AG09309 (cell line): ENCODE measurements around the gene ZP1.

Source experiments
- DNase-seq: peaks from one replicate; pipeline ENCODE4 v3.0.0-alpha.2; 2010; ENCODE audit warnings: low read depth
- H3K4me3 ChIP-seq: 2 replicates; pipeline ENCODE4 v1.5.1; 2011; ENCODE audit warnings: mild to moderate bottlenecking, low read depth, low read length, moderate library complexity; ENCODE audit not compliant: control insufficient read depth
- TF ChIP-seq, protein P1 (sequence below): IDR thresholded peaks from 2 replicates; pipeline ENCODE4 v1.5.1; 2011; ENCODE audit warnings: mild to moderate bottlenecking, low read depth, low read length, inconsistent platforms; ENCODE audit not compliant: insufficient read depth, control insufficient read depth; ENCODE audit errors: missing control alignments

The ZP1 gene

DNA sequence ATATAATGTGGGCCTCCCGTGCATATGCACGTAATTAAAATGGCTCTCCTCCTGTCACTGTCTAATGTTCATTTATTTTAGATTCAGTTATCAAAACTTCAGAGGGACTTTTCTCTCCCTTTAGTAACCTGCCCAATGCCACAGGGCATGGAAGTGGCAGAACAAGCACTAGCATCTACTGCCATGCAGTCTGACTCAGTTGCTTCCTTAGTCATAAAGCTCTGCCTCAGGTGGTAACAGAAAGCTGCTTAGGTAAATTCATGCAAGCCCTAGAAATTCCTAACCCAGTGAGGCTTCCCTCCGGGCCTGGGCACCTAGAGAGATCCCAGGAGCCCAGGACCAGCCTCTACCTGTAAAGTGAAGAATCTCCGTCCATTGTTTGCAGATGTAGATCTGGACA lies 30.2 kb downstream of the ZP1 start:
- no peak for DNase-seq
- TF ChIP-seq, protein P1, sequence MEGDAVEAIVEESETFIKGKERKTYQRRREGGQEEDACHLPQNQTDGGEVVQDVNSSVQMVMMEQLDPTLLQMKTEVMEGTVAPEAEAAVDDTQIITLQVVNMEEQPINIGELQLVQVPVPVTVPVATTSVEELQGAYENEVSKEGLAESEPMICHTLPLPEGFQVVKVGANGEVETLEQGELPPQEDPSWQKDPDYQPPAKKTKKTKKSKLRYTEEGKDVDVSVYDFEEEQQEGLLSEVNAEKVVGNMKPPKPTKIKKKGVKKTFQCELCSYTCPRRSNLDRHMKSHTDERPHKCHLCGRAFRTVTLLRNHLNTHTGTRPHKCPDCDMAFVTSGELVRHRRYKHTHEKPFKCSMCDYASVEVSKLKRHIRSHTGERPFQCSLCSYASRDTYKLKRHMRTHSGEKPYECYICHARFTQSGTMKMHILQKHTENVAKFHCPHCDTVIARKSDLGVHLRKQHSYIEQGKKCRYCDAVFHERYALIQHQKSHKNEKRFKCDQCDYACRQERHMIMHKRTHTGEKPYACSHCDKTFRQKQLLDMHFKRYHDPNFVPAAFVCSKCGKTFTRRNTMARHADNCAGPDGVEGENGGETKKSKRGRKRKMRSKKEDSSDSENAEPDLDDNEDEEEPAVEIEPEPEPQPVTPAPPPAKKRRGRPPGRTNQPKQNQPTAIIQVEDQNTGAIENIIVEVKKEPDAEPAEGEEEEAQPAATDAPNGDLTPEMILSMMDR: no peak
- H3K4me3 ChIP-seq: no peak overlapping the region

DNA sequence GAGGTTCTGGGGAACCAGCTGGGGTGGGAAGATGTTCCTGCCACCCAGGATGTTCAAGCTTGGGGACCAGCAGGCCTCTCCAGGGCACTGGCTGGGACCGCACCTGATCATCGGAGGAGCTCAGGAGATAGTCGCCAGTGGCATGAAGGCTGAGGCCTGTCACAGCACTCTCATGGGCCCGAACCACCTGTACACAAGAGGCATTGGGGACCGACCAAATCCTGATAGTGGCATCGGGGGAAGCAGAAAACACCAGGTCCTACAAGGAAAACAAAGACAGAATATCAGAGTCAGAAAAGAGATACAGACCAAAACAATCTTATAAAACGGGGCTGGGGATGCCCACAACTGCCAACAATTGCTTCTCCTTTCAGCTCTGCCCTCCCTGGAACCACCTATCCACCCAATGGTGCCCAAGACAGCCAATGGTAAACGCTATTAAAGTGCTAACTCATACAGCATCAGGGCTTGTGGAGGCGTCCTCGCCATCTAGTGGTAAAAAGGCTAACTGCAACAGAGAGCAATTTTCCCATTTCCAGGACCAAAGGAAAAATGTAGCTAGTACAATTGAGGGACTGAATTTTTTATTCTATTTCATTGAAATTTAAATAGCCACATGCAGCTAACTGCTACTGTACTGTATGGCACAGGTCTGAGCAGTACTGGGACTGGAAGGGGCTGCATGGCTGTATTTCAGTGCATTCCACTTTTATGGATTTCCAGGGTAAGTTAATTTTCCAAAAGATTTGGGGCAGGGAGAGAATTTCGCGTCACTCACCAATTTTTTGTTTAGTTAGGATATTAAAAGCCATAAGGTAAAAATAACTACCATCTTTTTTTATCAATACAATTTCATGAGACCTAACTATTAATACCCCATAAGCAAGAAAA lies 31.9 kb downstream of the ZP1 start:
- H3K4me3 ChIP-seq: no peak overlapping the region
- DNase-seq: no peak

DNA sequence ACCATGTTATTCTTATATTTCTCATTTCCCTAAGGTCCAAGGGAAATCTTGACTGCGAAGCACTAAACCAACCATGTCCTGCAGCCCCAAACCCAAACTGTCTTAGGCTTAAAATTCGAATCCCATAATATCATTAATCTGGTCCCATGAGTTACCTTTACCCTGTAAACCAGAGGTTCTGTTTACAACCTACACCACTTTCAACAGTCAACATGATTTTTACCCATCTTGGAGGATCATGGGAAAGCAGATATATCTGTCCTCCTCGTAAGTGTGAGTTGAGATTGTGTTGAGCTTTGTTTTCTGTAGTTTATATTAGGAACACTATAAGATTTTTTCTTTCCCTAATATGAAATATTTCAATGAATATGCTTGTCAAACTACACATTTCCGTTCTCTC lies 32.6 kb downstream of the ZP1 start:
- H3K4me3 ChIP-seq: no peak overlapping the region
- TF ChIP-seq, protein P1: no peak
- no peak for DNase-seq

More for the DNA sequence above, 31.9 kb downstream of the ZP1 start:
- TF ChIP-seq, protein P1: peak; percentile 94

DNA sequence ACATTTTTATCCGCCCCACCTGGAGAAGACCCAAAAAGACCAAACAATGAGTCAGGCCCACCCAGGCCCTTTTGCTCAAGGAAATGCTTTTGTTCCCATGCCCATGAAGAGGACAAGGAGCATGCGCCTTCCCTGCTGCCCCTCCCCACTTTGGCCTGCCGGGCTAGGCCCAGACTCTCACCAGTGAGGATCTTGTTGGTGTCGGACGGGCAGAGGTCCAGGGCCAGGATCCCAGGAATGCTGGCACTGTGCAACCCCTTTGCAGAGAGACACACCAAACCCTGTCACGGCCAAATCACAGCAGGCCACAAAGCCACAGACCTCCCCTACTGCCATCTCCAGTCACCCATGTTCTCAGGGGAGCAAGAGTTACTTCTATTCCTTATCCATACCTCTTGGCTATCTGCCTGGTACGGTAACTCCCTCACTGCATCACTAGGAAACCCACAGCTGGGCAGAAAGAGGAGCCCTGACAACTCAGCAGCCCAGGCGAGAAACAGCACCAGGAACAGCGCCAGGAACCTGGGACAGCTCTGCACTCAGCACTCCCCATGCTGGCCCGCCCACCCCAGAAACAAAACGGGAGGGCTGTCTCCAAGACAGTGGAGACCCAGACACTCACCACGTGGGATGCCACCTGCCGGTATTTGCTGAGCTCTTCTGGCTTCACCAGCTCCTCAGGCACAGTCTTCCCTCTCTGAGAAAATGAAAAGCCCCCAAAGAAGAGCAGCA lies 33.5 kb downstream of the ZP1 start:
- DNase-seq: no peak
- TF ChIP-seq, protein P1: no peak
- H3K4me3 ChIP-seq: no peak overlapping the region

DNA sequence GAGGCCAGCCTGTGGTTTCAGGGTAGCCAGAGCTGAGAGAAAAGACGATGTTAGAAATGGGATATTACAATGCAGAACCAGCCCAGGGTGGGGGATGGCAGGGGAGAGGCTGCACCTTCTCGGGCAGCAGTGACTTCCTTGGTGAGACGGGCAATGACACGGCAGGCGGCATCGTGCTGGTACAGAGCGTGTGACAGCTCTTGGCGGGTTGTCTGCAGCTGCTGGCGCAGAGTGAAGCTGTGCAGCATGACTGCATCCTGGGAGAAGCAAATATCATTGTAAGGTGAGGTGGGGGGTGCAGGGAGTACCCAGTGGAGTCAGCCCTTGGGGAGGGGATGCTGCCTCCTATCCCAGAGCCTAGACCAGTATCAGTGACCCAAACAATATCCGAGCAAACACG lies 35.3 kb downstream of the ZP1 start:
- no peak for DNase-seq
- H3K4me3 ChIP-seq: no peak overlapping the region
- TF ChIP-seq, protein P1: no peak

DNA sequence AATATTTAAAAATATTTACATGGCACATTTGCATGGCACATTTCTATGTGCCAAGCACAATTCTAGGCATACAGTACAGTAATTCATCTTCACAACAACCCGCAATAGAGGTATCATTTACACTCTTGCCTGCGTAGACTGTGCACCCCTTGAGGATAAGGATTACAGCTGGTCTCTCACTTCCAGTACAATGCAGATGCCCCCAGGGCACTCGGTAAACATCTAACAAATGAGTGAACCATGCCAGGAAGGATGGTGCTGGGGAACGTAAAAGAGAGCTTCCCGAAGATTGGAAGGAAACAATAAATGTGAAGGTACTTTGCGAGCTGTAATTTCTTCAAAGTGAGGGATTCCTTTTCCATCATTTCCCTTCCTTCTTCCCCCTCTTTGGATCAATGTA lies 37.7 kb downstream of the ZP1 start:
- TF ChIP-seq, protein P1: no peak
- H3K4me3 ChIP-seq: peak overlapping the region; percentile 65
- DNase-seq: no peak
